GM10266 (cell line): ENCODE data around the gene DPYD.

Experiments used
- DNase-seq: peaks from one replicate; pipeline ENCODE4 v3.0.0; 2012; ENCODE audit errors: extremely low spot score
- TF ChIP-seq, protein P1 (sequence below): IDR thresholded peaks from 2 replicates; pipeline ENCODE4 v1.5.1; 2012; ENCODE audit warnings: mild to moderate bottlenecking, low read depth; ENCODE audit not compliant: control insufficient read depth, insufficient read depth; ENCODE audit errors: missing control alignments

DPYD gene

DNA sequence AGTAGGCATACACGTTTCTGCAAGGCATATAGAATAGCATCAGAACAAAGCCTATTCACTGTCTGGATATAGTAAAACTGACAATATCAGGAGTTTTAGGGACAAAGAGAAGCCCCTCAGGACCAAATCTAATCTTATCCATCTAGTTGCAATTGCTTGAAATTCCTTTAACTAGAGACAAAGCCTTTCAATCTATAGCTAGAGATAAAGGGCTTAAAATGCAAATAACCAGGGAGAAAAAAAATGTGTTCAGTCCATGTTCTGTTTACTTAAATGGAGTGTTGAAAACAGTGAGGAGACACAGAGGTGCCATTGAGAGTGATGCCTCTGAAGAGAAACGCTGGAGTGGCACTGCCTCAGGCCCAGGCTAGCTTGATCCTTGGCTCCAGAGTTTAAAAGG, 286.1 kb downstream of the DPYD start:
- TF ChIP-seq, protein P1, sequence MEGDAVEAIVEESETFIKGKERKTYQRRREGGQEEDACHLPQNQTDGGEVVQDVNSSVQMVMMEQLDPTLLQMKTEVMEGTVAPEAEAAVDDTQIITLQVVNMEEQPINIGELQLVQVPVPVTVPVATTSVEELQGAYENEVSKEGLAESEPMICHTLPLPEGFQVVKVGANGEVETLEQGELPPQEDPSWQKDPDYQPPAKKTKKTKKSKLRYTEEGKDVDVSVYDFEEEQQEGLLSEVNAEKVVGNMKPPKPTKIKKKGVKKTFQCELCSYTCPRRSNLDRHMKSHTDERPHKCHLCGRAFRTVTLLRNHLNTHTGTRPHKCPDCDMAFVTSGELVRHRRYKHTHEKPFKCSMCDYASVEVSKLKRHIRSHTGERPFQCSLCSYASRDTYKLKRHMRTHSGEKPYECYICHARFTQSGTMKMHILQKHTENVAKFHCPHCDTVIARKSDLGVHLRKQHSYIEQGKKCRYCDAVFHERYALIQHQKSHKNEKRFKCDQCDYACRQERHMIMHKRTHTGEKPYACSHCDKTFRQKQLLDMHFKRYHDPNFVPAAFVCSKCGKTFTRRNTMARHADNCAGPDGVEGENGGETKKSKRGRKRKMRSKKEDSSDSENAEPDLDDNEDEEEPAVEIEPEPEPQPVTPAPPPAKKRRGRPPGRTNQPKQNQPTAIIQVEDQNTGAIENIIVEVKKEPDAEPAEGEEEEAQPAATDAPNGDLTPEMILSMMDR = no peak
- no peak for DNase-seq

- TF ChIP-seq, protein P1 = no peak
- DNase-seq = no peak
Measured at GRCh38 chr1:97632776-97633175, 288.1 kb downstream of the DPYD start.

DNA sequence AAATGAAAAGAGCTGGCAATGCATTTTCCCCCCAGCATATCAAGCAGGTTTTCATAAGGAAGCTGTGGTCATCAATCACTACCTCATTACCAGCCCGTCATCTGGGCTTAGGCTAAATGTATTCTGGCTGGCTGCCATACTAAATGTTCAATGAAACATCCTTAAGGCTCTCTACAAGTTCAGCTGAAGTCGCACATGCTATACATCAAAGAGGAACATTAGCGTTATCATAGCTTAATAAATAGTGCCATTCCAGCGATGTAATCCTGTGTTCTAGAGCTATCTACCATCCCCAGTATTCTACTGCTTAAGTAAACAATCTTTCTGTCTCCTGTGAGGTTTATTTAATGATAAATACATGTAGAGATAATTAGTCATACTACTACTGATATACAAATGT, 288.8 kb downstream of the DPYD start:
- TF ChIP-seq, protein P1 = no peak
- DNase-seq = no peak

- DNase-seq = no peak
Measured at GRCh38 chr1:97630948-97631347, 289.9 kb downstream of the DPYD start.

GRCh38 chr1:97630281-97630680, 290.6 kb downstream of the DPYD start:
- no peak for DNase-seq
- TF ChIP-seq, protein P1 = no peak

More at GRCh38 chr1:97630948-97631347, 289.9 kb downstream of the DPYD start:
- TF ChIP-seq, protein P1 = no peak

- TF ChIP-seq, protein P1 = no peak
- DNase-seq = no peak
Measured at GRCh38 chr1:97623220-97623619, 297.6 kb downstream of the DPYD start.

DNA sequence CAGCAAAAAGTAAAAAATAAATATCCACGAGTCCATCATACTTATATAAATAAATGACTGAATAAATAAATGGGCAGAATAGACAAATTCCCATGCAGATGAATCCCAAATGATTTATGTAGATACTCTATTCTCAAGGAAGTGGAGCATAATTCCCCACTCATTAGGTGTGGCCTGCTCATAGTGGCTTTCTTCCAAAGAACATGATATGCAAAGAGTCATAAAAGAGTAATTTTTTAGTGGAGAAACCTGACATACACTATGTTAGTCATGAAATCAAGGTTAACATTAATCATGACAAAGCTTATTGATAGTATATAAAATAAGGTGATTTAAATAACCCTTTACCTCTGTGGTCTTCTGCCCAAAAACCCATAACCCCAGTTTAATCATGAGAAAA, 298.9 kb downstream of the DPYD start:
- DNase-seq = no peak
- TF ChIP-seq, protein P1 = no peak

- DNase-seq = no peak
- TF ChIP-seq, protein P1 = no peak
Measured at GRCh38 chr1:97619706-97620105, 301.1 kb downstream of the DPYD start.
